Measurements from ENCODE around the gene TEX11.
A peak's percentile ranks its signal among the peaks of the same experiment; 100 is the strongest.

TEX11 gene

DNA sequence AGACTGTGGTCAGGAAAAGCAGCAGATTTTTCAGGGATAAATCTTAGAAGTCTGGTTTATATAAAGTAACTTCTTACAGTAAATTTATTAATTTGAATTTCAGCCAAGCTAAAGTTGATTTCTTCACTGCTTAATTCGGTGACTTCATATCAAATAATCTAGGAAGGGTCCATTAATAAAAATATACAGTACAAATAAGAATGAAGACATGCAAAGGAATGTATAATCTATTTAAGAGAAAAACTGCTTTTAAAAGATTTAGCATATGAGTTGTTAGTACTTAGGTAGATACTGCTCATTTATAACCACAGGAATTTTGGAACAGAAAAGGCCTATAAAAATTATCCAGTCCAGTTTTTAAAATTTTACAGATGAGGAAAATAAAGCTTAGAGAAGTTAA, 286.8 kb downstream of the TEX11 start:
- no CpG with 5 or more reads among the region's 1 CpG for WGBS (ENCODE audit: extremely low coverage, insufficient coverage, insufficient read length)
- Histone ChIP-seq H2BK12ac (ENCODE audit: low read length) (no peak overlapping the region), H2AK5ac (ENCODE audit: low read length) (no peak overlapping the region), H3K9me3 (ENCODE audit: insufficient read depth, low read depth, low read length) (no peaks in the 10 kb centered on the region), H3K4me3 (ENCODE audit: low read depth, low read length) (no peak overlapping the region), H3K4me2 (ENCODE audit: low read length) (no peak overlapping the region), H3K14ac (ENCODE audit: low read length) (no peak overlapping the region), H3K18ac (ENCODE audit: low read length) (no peak overlapping the region), H2BK120ac (ENCODE audit: insufficient read depth, low read length, poor library complexity) (no peak overlapping the region), H3K23ac (ENCODE audit: low read length) (no peak overlapping the region), H4K8ac (ENCODE audit: low read depth, low read length) (no peak overlapping the region), H4K12ac (ENCODE audit: low read depth, low read length) (no peak overlapping the region), H3K27me3 (ENCODE audit: insufficient read depth, low read length) (no peaks in the 10 kb centered on the region), H3K79me2 (ENCODE audit: control insufficient read depth, insufficient read depth, low read length, poor library complexity) (no peaks in the 10 kb centered on the region), H3K36me3 (ENCODE audit: control insufficient read depth in 1 of 2, insufficient read depth in 2 of 2, low read length in 2 of 2) (no peaks in the 10 kb centered on the region), H3K4me1 (ENCODE audit: control insufficient read depth in 1 of 2, insufficient read depth in 2 of 2, low read length in 2 of 2) (no peaks in the 10 kb centered on the region), H3K79me1 (ENCODE audit: low read length) (no peaks in the 10 kb centered on the region), H2AFZ (ENCODE audit: insufficient read depth, low read length, poor library complexity) (no peak overlapping the region), H4K91ac (ENCODE audit: low read depth, low read length) (no peak overlapping the region), H3K27ac (ENCODE audit: low read depth, low read length) (no peak overlapping the region), H3K4ac (ENCODE audit: low read depth, low read length) (no peak overlapping the region), H2BK5ac (ENCODE audit: low read depth, low read length, poor library complexity) (no peak overlapping the region), H3K9ac (ENCODE audit: low read length) (no peak overlapping the region)
- DNase-seq, result no peak

DNA sequence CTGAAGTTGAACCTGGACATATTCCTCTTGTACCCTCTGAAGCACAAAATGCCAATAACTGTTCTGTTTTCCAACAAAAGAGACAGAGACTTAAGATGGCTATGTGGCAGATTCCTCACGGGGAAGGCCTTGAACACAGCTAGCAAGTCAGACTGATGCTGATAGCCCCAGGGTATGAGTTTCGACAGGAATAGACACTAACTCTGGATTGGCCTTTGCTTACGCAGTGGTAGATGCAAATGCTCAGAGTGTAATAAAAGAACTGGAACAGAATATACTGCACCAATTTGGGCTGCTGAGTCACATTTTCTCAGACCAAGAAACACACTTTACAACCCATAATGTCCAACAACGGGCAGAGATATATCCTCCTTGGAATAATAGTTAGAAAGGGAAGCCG, 290.0 kb downstream of the TEX11 start:
- Histone ChIP-seq H3K9ac (ENCODE audit: low read length) (no peak overlapping the region), H3K27me3 (ENCODE audit: insufficient read depth, low read length) (no peaks in the 10 kb centered on the region), H4K12ac (ENCODE audit: low read depth, low read length) (no peak overlapping the region), H2BK5ac (ENCODE audit: low read depth, low read length, poor library complexity) (no peak overlapping the region), H3K9me3 (ENCODE audit: insufficient read depth, low read depth, low read length) (no peaks in the 10 kb centered on the region), H3K4me3 (ENCODE audit: low read depth, low read length) (no peak overlapping the region), H3K27ac (ENCODE audit: low read depth, low read length) (no peak overlapping the region), H2AFZ (ENCODE audit: insufficient read depth, low read length, poor library complexity) (no peak overlapping the region), H3K79me1 (ENCODE audit: low read length) (no peaks in the 10 kb centered on the region), H3K4me2 (ENCODE audit: low read length) (no peak overlapping the region), H3K36me3 (ENCODE audit: control insufficient read depth in 1 of 2, insufficient read depth in 2 of 2, low read length in 2 of 2) (no peaks in the 10 kb centered on the region), H3K79me2 (ENCODE audit: control insufficient read depth, insufficient read depth, low read length, poor library complexity) (no peaks in the 10 kb centered on the region), H3K18ac (ENCODE audit: low read length) (no peak overlapping the region), H3K14ac (ENCODE audit: low read length) (no peak overlapping the region), H2BK12ac (ENCODE audit: low read length) (no peak overlapping the region), H3K4ac (ENCODE audit: low read depth, low read length) (no peak overlapping the region), H2AK5ac (ENCODE audit: low read length) (no peak overlapping the region), H3K23ac (ENCODE audit: low read length) (no peak overlapping the region), H3K4me1 (ENCODE audit: control insufficient read depth in 1 of 2, insufficient read depth in 2 of 2, low read length in 2 of 2) (no peaks in the 10 kb centered on the region), H2BK120ac (ENCODE audit: insufficient read depth, low read length, poor library complexity) (no peak overlapping the region), H4K8ac (ENCODE audit: low read depth, low read length) (no peak overlapping the region), H4K91ac (ENCODE audit: low read depth, low read length) (no peak overlapping the region)
- WGBS (ENCODE audit: extremely low coverage, insufficient coverage, insufficient read length), result no CpG with 5 or more reads among the region's 5 CpGs
- no peak for DNase-seq

DNA sequence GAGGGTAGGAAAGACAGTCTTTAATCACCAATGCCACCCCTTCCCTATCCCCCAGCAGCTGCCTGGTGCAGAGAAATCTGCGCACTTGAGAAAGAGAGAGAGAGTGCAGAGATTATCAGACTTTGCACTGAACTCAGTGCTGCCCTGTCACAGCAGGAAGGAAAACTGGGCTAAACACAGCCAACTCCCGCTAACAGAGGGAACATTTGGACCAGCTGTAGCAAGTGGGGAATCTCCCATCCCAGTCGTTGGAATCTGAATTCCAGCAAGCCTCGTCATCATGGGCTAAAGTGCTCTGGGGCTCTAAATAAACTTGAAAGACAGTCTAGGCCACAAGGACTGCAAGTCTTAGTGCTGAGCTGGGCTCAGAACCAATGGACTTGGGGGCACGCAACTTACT, 295.2 kb downstream of the TEX11 start:
- H3K27ac ChIP-seq (ENCODE audit: low read depth, low read length), result no peak overlapping the region
- no peaks in the 10 kb centered on the region for H3K36me3 ChIP-seq (ENCODE audit: control insufficient read depth in 1 of 2, insufficient read depth in 2 of 2, low read length in 2 of 2)
- H3K79me1 ChIP-seq (ENCODE audit: low read length), result no peaks in the 10 kb centered on the region
- H2AK5ac ChIP-seq (ENCODE audit: low read length), result no peak overlapping the region
- H3K4me1 ChIP-seq (ENCODE audit: control insufficient read depth in 1 of 2, insufficient read depth in 2 of 2, low read length in 2 of 2), result no peaks in the 10 kb centered on the region
- H3K18ac ChIP-seq (ENCODE audit: low read length), result no peak overlapping the region
- no peak overlapping the region for H3K4me2 ChIP-seq (ENCODE audit: low read length)
- no peak overlapping the region for H4K91ac ChIP-seq (ENCODE audit: low read depth, low read length)
- no peak overlapping the region for H2BK5ac ChIP-seq (ENCODE audit: low read depth, low read length, poor library complexity)
- no peak overlapping the region for H4K8ac ChIP-seq (ENCODE audit: low read depth, low read length)
- no peaks in the 10 kb centered on the region for H3K9me3 ChIP-seq (ENCODE audit: insufficient read depth, low read depth, low read length)
- no peak overlapping the region for H2BK120ac ChIP-seq (ENCODE audit: insufficient read depth, low read length, poor library complexity)
- H3K14ac ChIP-seq (ENCODE audit: low read length), result no peak overlapping the region
- no peak overlapping the region for H3K9ac ChIP-seq (ENCODE audit: low read length)
- no peak overlapping the region for H3K23ac ChIP-seq (ENCODE audit: low read length)
- no peak overlapping the region for H3K4ac ChIP-seq (ENCODE audit: low read depth, low read length)
- no peaks in the 10 kb centered on the region for H3K27me3 ChIP-seq (ENCODE audit: insufficient read depth, low read length)
- H3K79me2 ChIP-seq (ENCODE audit: control insufficient read depth, insufficient read depth, low read length, poor library complexity), result no peaks in the 10 kb centered on the region
- no peak overlapping the region for H3K4me3 ChIP-seq (ENCODE audit: low read depth, low read length)
- peak; percentile 30 to 33 for DNase-seq
- H4K12ac ChIP-seq (ENCODE audit: low read depth, low read length), result no peak overlapping the region
- no peak overlapping the region for H2AFZ ChIP-seq (ENCODE audit: insufficient read depth, low read length, poor library complexity)
- WGBS (ENCODE audit: extremely low coverage, insufficient coverage, insufficient read length), result no CpG with 5 or more reads among the region's 5 CpGs
- H2BK12ac ChIP-seq (ENCODE audit: low read length), result no peak overlapping the region

DNA sequence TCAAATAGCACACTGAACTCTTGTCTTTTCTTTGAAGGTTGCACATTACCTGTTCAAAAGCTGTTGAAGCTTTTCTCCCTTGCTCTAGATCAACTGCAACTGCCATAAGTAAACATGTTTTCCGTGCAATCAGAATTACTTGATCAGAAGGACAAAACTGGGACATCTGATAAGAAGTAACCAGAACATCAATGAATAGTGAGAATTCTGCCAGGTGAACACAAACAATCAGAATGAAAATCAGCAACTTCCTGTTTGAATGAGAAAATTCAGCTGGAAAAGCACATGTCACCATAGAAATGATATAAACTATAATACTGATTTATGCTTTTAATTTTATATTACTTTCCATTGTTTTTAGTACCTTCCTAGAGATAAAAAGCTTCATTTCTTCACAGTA, 303.2 kb downstream of the TEX11 start:
- Histone ChIP-seq H4K8ac (ENCODE audit: low read depth, low read length) (no peak overlapping the region), H4K12ac (ENCODE audit: low read depth, low read length) (no peak overlapping the region), H2AK5ac (ENCODE audit: low read length) (no peak overlapping the region), H3K79me2 (ENCODE audit: control insufficient read depth, insufficient read depth, low read length, poor library complexity) (no peaks in the 10 kb centered on the region), H4K91ac (ENCODE audit: low read depth, low read length) (no peak overlapping the region), H3K14ac (ENCODE audit: low read length) (no peak overlapping the region), H2BK5ac (ENCODE audit: low read depth, low read length, poor library complexity) (no peak overlapping the region), H3K79me1 (ENCODE audit: low read length) (no peaks in the 10 kb centered on the region), H3K9ac (ENCODE audit: low read length) (no peak overlapping the region), H3K23ac (ENCODE audit: low read length) (no peak overlapping the region), H2AFZ (ENCODE audit: insufficient read depth, low read length, poor library complexity) (no peak overlapping the region), H3K36me3 (ENCODE audit: control insufficient read depth in 1 of 2, insufficient read depth in 2 of 2, low read length in 2 of 2) (no peaks in the 10 kb centered on the region), H3K27ac (ENCODE audit: low read depth, low read length) (no peak overlapping the region), H2BK120ac (ENCODE audit: insufficient read depth, low read length, poor library complexity) (no peak overlapping the region), H3K18ac (ENCODE audit: low read length) (no peak overlapping the region), H3K9me3 (ENCODE audit: insufficient read depth, low read depth, low read length) (no peaks in the 10 kb centered on the region), H3K4me1 (ENCODE audit: control insufficient read depth in 1 of 2, insufficient read depth in 2 of 2, low read length in 2 of 2) (no peaks in the 10 kb centered on the region), H3K4me2 (ENCODE audit: low read length) (no peak overlapping the region), H3K4me3 (ENCODE audit: low read depth, low read length) (no peak overlapping the region), H2BK12ac (ENCODE audit: low read length) (no peak overlapping the region), H3K4ac (ENCODE audit: low read depth, low read length) (no peak overlapping the region), H3K27me3 (ENCODE audit: insufficient read depth, low read length) (no peaks in the 10 kb centered on the region)
- no CpG with 5 or more reads among the region's 1 CpG for WGBS (ENCODE audit: extremely low coverage, insufficient coverage, insufficient read length)
- DNase-seq, result no peak
